Inferior parietal cortex (tissue), 1 donor: ENCODE data around the gene SOX13.
"Not testable (repeated sequence)": the region's sequence is repeated elsewhere in the genome, so short reads cannot be mapped to it uniquely, and the experiment has no call there.

Experiments used
- DNase-seq: peaks from one replicate; pipeline ENCODE4 v3.0.0-alpha.2; 2016; ENCODE audit errors: extremely low spot score

SOX13 gene

GRCh38 chr1:204087181-204087892, 14.4 kb downstream of the SOX13 start:
- no peak for DNase-seq

GRCh38 chr1:204087893-204088528, 15.1 kb downstream of the SOX13 start:
- no peak for DNase-seq

GRCh38 chr1:204088596-204088995, 15.7 kb downstream of the SOX13 start:
- DNase-seq, result no peak

- DNase-seq, result no peak
These were observed 16.3 kb downstream of the SOX13 start for GRCh38 chr1:204089044-204089751.

GRCh38 chr1:204090132-204090531, 17.2 kb downstream of the SOX13 start:
- DNase-seq, result not testable (repeated sequence)

- DNase-seq, result no peak
These were observed 18.2 kb downstream of the SOX13 start for GRCh38 chr1:204091066-204091465.

GRCh38 chr1:204091787-204092312, 18.9 kb downstream of the SOX13 start:
- no peak for DNase-seq

- DNase-seq, result no peak
These were observed 19.9 kb downstream of the SOX13 start for GRCh38 chr1:204092632-204093420.

GRCh38 chr1:204093421-204093717, 20.5 kb downstream of the SOX13 start:
- DNase-seq, result no peak

- no peak for DNase-seq
These were observed 20.9 kb downstream of the SOX13 start for GRCh38 chr1:204093781-204094180.

GRCh38 chr1:204094313-204094729, 21.4 kb downstream of the SOX13 start:
- DNase-seq, result no peak

GRCh38 chr1:204094856-204095634, 22.1 kb downstream of the SOX13 start:
- no peak for DNase-seq

- no peak for DNase-seq
These were observed 24.0 kb downstream of the SOX13 start for GRCh38 chr1:204096931-204097330.

- no peak for DNase-seq
These were observed 25.8 kb downstream of the SOX13 start for GRCh38 chr1:204098683-204099082.

GRCh38 chr1:204099754-204100153, 26.8 kb downstream of the SOX13 start:
- DNase-seq, result not testable (repeated sequence)

GRCh38 chr1:204102029-204102611, 29.2 kb downstream of the SOX13 start:
- DNase-seq, result no peak

- no peak for DNase-seq
These were observed 30.0 kb downstream of the SOX13 start for GRCh38 chr1:204102739-204103430.

GRCh38 chr1:204103431-204103741, 30.5 kb downstream of the SOX13 start:
- no peak for DNase-seq

- no peak for DNase-seq
These were observed 31.6 kb downstream of the SOX13 start for GRCh38 chr1:204104331-204105130.

GRCh38 chr1:204105131-204105515, 32.2 kb downstream of the SOX13 start:
- no peak for DNase-seq
